LNCaP clone FGC (cell line): ENCODE data around the gene SV2C.

Experiments
- DNase-seq: peaks from one replicate; pipeline ENCODE4 v3.0.0-alpha.2; 2011; ENCODE audit warnings: low read depth
- H3K4me3 ChIP-seq: 2 replicates; pipeline ENCODE4 v1.5.1; 2011; ENCODE audit warnings: mild to moderate bottlenecking, low read depth, low read length, control low read depth
- CTCF ChIP-seq: IDR thresholded peaks from 2 replicates; pipeline ENCODE4 v1.5.1; 2012; ENCODE audit warnings: mild to moderate bottlenecking; ENCODE audit not compliant: control insufficient read depth, insufficient read depth; ENCODE audit errors: extremely low read depth

The SV2C gene

GRCh38 chr5:76376866-76377230 lies 293.7 kb downstream of the SV2C start:
- no peak overlapping the region for H3K4me3 ChIP-seq
- DNase-seq, result no peak
- TF ChIP-seq CTCF, result no peak

- no peak overlapping the region for H3K4me3 ChIP-seq
- DNase-seq, result no peak
- no peak for TF ChIP-seq CTCF
Measured at GRCh38 chr5:76378355-76378754, 295.2 kb downstream of the SV2C start.

GRCh38 chr5:76379316-76379715 lies 296.1 kb downstream of the SV2C start:
- DNase-seq, result peak; percentile 67
- no peak overlapping the region for H3K4me3 ChIP-seq
- TF ChIP-seq CTCF, result no peak

GRCh38 chr5:76379855-76380254 lies 296.7 kb downstream of the SV2C start:
- no peak overlapping the region for H3K4me3 ChIP-seq
- peak; percentile 95 for DNase-seq
- no peak for TF ChIP-seq CTCF

- H3K4me3 ChIP-seq, result no peak overlapping the region
- no peak for DNase-seq
Measured at GRCh38 chr5:76380346-76381066, 297.3 kb downstream of the SV2C start.

GRCh38 chr5:76383126-76383832 lies 300.1 kb downstream of the SV2C start:
- DNase-seq, result no peak
- TF ChIP-seq CTCF, result no peak
- H3K4me3 ChIP-seq, result no peak overlapping the region

More at GRCh38 chr5:76380346-76381066, 297.3 kb downstream of the SV2C start:
- TF ChIP-seq CTCF, result no peak

- DNase-seq, result no peak
- no peak for TF ChIP-seq CTCF
- no peak overlapping the region for H3K4me3 ChIP-seq
Measured at GRCh38 chr5:76384189-76384588, 301.0 kb downstream of the SV2C start.
